ENCODE results near the gene NEUROD2. TPM values are rescaled to one million over a fixed set of nuclear protein-coding genes. Genes with fewer than 3 reads are reported as not detected.

NEUROD2 gene
- total RNA-seq, 1 donor from 2014 or later: not detected

DNA sequence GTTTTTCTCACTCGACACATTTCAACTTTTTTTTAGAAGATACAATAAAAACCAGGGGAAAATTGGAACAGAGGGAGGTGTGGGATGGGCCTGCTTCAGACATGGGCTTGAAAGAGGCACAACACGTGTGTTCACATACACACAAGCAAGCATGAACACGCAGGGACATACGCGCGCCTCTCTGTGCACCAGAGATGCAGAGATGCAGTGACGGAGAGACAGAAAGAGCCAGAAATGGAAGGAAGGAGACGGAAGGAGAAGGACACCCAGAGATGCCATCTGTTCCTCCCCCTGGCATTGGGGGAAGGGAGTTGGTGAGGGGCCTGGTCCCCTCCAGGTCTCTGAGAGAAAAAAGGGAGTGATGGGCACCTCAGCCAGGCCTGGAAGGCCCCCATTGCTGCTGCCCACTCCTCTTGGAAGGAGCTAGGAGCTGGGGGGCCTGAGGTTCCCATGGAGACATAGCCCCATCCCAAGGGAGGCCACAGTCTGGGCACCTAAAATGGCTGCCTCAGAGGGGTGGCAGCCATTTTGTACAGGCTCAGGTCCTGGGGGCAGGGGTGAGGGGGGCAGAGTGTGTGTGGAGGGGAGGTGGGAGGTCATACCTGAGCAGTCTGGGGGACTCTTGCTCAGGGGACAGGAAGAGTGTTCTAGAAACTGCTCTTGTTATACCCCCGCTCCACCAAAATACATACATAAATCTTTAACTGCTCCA is 3.8 kb upstream of the NEUROD2 start:
- no peaks in the 10 kb centered on the region for H3K9me3 ChIP-seq
- TF ChIP-seq CTCF (IDR thresholded peaks at IDR 0.05): no peak
- no peak overlapping the region for H3K27ac ChIP-seq
- no peak overlapping the region for H3K4me3 ChIP-seq
- ATAC-seq: no peak
- DNase-seq: no peak
- H3K4me1 ChIP-seq: peaks cover 11% of the 10 kb centered on the region
- H3K27me3 ChIP-seq (ENCODE audit: low read depth): peaks cover 40% of the 10 kb centered on the region
- intact Hi-C loops (cut with DNase I): no loop called here
- no peaks in the 10 kb centered on the region for H3K36me3 ChIP-seq

- Histone ChIP-seq H3K9me3 (no peaks in the 10 kb centered on the region), H3K36me3 (no peaks in the 10 kb centered on the region), H3K4me1 (peaks cover 31% of the 10 kb centered on the region), H3K27me3 (ENCODE audit: low read depth) (peaks cover 61% of the 10 kb centered on the region), H3K4me3 (no peak overlapping the region), H3K27ac (no peak overlapping the region)
- DNase-seq: no peak
- intact Hi-C loops (cut with DNase I): no loop called here
- TF ChIP-seq CTCF (IDR thresholded peaks at IDR 0.05): no peak
- no peak for ATAC-seq
Observed at GRCh38 chr17:39609416-39610025, 1.8 kb upstream of the NEUROD2 start.

DNA sequence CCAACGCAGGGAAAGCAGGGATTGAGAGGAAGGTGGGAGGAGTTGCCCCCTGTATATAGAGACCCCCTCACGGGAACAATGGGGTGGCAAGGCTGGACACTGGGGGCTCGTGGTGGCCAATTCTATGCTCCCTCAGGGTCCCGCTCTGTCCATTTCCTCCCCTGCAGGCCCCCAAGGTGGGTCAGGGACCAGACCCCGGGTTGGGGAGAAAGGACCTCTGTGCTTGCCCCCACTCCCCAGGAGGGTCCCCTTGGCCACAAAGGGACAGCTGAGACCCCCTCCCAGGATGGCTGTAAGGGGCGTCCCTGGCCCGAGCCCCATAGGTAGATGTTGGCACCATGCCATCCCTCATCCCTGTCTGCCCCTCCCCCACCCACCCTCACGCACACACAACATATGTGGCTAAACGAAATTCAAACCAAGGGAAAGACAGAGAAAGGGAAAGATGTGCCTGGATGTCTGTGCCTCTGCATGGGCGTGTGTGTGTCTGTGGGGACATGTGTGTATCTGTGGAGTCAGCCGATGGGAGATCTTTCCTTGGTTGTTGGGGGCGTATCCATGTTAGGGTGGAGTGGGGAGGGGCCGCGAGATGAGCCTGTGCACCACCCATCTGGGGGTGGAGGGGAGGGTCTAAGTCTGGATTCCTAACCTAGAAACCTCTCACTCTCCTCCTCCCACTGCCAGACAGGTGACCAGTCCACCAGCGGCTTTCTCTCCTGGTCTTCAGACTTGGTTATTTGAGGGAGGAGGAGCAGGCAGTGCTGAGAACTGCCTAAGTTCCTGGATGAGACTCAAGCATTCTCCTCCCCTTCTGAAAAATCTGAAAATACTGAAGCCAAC is 642 bp upstream of the NEUROD2 start:
- Histone ChIP-seq H3K4me3 (no peak overlapping the region), H3K36me3 (no peaks in the 10 kb centered on the region), H3K27me3 (ENCODE audit: low read depth) (peaks cover 72% of the 10 kb centered on the region), H3K4me1 (peaks cover 40% of the 10 kb centered on the region), H3K9me3 (no peaks in the 10 kb centered on the region), H3K27ac (no peak overlapping the region)
- intact Hi-C loops (cut with DNase I): no loop called here
- ATAC-seq: no peak
- DNase-seq: no peak
- TF ChIP-seq CTCF (IDR thresholded peaks at IDR 0.05): no peak

GRCh38 chr17:39607057-39607850 is 466 bp downstream of the NEUROD2 start:
- DNase-seq: no peak
- Histone ChIP-seq H3K27ac (no peak overlapping the region), H3K9me3 (no peaks in the 10 kb centered on the region), H3K36me3 (no peaks in the 10 kb centered on the region), H3K4me1 (peaks cover 40% of the 10 kb centered on the region), H3K27me3 (ENCODE audit: low read depth) (peaks cover 81% of the 10 kb centered on the region), H3K4me3 (peak overlapping the region; percentile 17)
- intact Hi-C loops (cut with DNase I): no loop called here
- no peak for TF ChIP-seq CTCF (IDR thresholded peaks at IDR 0.05)
- ATAC-seq: no peak

DNA sequence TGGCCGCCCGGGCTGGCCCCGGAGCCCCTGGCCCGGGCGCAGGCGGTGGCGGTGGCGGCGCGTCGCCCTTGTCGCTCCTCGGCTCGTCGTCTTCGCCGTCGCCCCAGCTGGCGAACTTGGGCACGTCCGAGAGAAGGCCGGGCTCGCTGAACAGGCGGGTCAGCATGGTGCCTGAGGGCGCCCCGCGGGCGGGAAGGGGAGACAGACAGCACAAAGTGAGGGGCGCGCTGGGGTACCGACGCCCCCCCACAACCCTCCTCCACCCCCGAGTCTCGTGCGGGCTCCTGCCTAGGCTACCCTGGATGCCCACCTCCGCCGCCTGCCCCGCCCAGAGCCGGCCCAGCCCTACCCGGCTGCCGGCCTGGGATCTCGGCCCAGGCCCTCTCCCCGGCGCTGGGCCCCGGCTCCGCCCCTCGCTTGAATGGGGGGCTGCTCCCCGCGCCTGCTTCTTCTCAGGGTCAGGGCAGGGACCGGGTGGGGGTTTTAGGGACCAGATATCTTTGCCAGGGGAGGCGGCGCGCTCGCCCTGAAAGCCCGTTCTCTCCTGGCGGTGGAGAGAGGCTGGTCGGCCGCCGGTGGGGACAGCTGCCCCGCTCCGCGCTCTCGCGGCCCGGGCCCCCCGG is 1.2 kb downstream of the NEUROD2 start:
- H3K27ac ChIP-seq: no peak overlapping the region
- peaks cover 88% of the 10 kb centered on the region for H3K27me3 ChIP-seq (ENCODE audit: low read depth)
- H3K4me1 ChIP-seq: peaks cover 40% of the 10 kb centered on the region
- peak; percentile 33 to 35 for ATAC-seq
- no peak for DNase-seq
- no peaks in the 10 kb centered on the region for H3K9me3 ChIP-seq
- intact Hi-C loops (cut with DNase I): no loop called here
- H3K36me3 ChIP-seq: no peaks in the 10 kb centered on the region
- H3K4me3 ChIP-seq: peak overlapping the region; percentile 17
- no peak for TF ChIP-seq CTCF (IDR thresholded peaks at IDR 0.05)

Data from lower lobe of right lung (tissue), 2 donors.